Right atrium auricular region (tissue), 2 donors: ENCODE data around the gene THUMPD2. TPM values are rescaled to one million over a fixed set of nuclear protein-coding genes. Genes with fewer than 3 reads are reported as not detected.

Experiments used
- DNase-seq: peaks from one replicate; pipeline ENCODE4 v3.0.0-alpha.2; 2019; ENCODE audit warnings: low spot score
- H3K27ac ChIP-seq, 2 donors: fragments of 200-600 bp; sonication (generic); 1 replicate in 1 of 2; 2 replicates in 1 of 2; pipeline ENCODE4 v1.5.1; 2016 to 2019
- H3K27me3 ChIP-seq, 2 donors: fragments of 200-600 bp; sonication (generic); one replicate each; pipeline versions ENCODE4 v1.5.1 to v1.6.0; 2017 to 2019
- H3K36me3 ChIP-seq: fragments of 200-600 bp; sonication (generic); one replicate; pipeline ENCODE4 v1.5.1; 2016
- H3K4me1 ChIP-seq, 2 donors: fragments of 200-600 bp; sonication (generic); one replicate each; pipeline versions ENCODE4 v1.5.1 to v1.6.0; 2017 to 2019
- H3K4me3 ChIP-seq, 2 donors: fragments of 200-600 bp; sonication (generic); 1 replicate in 1 of 2; 2 replicates in 1 of 2; pipeline ENCODE4 v1.5.1; 2017 to 2019; ENCODE audit warnings: mild to moderate bottlenecking in 1 of 2, moderate library complexity in 1 of 2
- H3K9me3 ChIP-seq, 2 donors: fragments of 200-600 bp; sonication (generic); one replicate each; pipeline ENCODE4 v1.5.1; 2019
- CTCF ChIP-seq, 2 donors: fragments of 200-600 bp; sonication (generic); IDR thresholded peaks; one replicate each; pipeline ENCODE4 v1.5.1; 2019; ENCODE audit warnings: antibody characterized with exemption in 2 of 2
- total RNA-seq, 2 donors: library from RNA; depleted of rRNA; stranded (reverse); fragments of >200 nt; gene quantifications; one replicate each; pipeline ENCODE4 v1.1.0, GENCODE V29; 2016

The THUMPD2 gene
- total RNA-seq, 2 donors from 2014 or later = 5.9 to 9.4 TPM

GRCh38 chr2:39697454-39697853 lies 81.6 kb downstream of the THUMPD2 start:
- H3K27ac ChIP-seq = peak overlapping the region; percentile 44 to 81
- H3K9me3 ChIP-seq = peaks cover 5 to 30% of the 10 kb centered on the region in 2 donors
- H3K4me3 ChIP-seq = no peak overlapping the region
- no peak for DNase-seq
- no peak for TF ChIP-seq CTCF (IDR thresholded peaks at IDR 0.05)
- H3K4me1 ChIP-seq = peaks cover 0 to 23% of the 10 kb centered on the region in 2 donors
- no peaks in the 10 kb centered on the region for H3K36me3 ChIP-seq
- no peaks in the 10 kb centered on the region for H3K27me3 ChIP-seq

GRCh38 chr2:39696838-39697237 lies 82.2 kb downstream of the THUMPD2 start:
- Histone ChIP-seq H3K27me3 (no peaks in the 10 kb centered on the region), H3K27ac (peak overlapping the region; percentile 44 to 81), H3K9me3 (peaks cover 0 to 24% of the 10 kb centered on the region in 2 donors), H3K4me3 (no peak overlapping the region), H3K4me1 (peaks cover 0 to 23% of the 10 kb centered on the region in 2 donors), H3K36me3 (no peaks in the 10 kb centered on the region)
- DNase-seq = no peak
- TF ChIP-seq CTCF (IDR thresholded peaks at IDR 0.05) = peak; percentile 18 to 71

DNA sequence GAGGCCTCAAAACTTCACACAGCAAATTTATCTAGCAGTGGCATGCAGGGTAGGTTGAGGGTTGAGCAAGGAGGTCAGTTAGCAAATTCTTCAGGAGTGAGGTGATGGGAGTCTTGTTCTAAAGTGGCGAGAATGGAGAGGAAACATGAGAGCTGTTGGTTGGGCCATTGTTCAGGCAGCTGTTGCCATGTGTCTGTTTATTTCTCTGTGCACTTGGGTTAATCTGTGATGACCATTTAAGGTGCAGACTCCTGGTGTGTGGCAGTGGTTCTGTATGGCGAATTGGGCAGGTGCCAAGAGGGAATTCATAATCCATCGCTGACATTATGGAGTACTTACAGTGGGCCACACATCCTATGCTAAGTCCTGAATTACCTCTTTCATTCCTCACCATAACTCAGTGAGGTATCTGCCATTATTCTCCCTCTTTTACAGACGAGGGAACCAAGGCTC lies 82.9 kb downstream of the THUMPD2 start:
- Histone ChIP-seq H3K36me3 (no peaks in the 10 kb centered on the region), H3K4me1 (peaks cover 0 to 23% of the 10 kb centered on the region in 2 donors), H3K27ac (peak overlapping the region; percentile 44 to 81), H3K4me3 (no peak overlapping the region), H3K27me3 (no peaks in the 10 kb centered on the region), H3K9me3 (peaks cover 0 to 21% of the 10 kb centered on the region in 2 donors)
- TF ChIP-seq CTCF (IDR thresholded peaks at IDR 0.05) = no peak
- no peak for DNase-seq

- no peak for TF ChIP-seq CTCF (IDR thresholded peaks at IDR 0.05)
- no peak for DNase-seq
- Histone ChIP-seq H3K36me3 (no peaks in the 10 kb centered on the region), H3K9me3 (peaks cover 0 to 14% of the 10 kb centered on the region in 2 donors), H3K27ac (no peak overlapping the region), H3K4me3 (no peak overlapping the region), H3K4me1 (peaks cover 0 to 23% of the 10 kb centered on the region in 2 donors), H3K27me3 (no peaks in the 10 kb centered on the region)
Observed at GRCh38 chr2:39693245-39693644, 85.8 kb downstream of the THUMPD2 start.

DNA sequence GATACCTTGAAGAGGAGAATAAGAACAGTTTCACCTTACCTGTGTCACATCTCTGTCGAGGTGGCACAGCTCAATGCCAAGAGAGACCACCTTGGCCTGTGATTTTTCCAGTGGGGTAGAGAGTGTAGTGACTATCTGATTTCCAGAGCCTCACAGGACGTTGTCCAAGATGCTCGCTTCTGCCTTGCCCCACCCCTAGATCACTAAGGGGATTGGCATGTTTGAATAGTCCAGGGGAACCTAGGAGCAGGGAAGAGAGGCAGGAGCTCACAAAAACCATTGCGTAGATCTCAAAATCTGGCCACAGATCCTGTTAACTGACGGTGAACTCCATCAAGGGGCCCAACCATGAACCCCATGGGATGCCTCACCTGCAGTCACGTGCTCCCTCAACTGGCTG lies 89.2 kb downstream of the THUMPD2 start:
- Histone ChIP-seq H3K4me3 (no peak overlapping the region), H3K27me3 (no peaks in the 10 kb centered on the region), H3K9me3 (peaks cover 0 to 14% of the 10 kb centered on the region in 2 donors), H3K36me3 (no peaks in the 10 kb centered on the region), H3K27ac (no peak overlapping the region), H3K4me1 (peaks cover 0 to 13% of the 10 kb centered on the region in 2 donors)
- no peak for TF ChIP-seq CTCF (IDR thresholded peaks at IDR 0.05)
- no peak for DNase-seq

DNA sequence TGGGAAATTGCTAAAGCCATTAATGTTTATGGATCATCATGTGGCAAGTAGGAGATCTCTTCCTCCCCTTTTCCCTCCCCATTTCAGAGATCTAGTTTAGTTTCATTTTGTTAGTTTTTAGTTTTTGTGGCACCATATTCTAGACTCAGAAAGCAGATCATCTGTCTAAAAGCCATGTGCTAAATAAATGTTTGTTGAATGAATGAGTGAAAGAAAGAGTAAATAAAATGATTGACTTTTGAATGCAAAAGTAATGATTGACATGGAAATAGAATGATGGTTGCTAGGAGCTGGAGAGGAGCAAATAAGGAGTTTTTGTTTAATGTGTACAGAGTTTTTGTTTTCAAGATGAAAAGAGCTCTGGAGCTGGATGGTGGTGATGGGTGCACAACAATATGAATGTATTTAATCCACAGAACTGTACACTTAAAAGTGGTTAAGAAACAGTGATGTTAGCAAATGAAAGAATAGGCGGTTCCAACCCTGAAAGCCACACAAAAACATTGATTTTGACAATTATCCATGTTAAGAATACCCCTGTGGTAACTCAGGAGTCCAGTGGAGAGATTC lies 89.7 kb downstream of the THUMPD2 start:
- no peak for TF ChIP-seq CTCF (IDR thresholded peaks at IDR 0.05)
- no peak for DNase-seq
- H3K27ac ChIP-seq = no peak overlapping the region
- H3K4me1 ChIP-seq = peaks cover 0 to 13% of the 10 kb centered on the region in 2 donors
- H3K4me3 ChIP-seq = no peak overlapping the region
- H3K36me3 ChIP-seq = no peaks in the 10 kb centered on the region
- H3K27me3 ChIP-seq = no peaks in the 10 kb centered on the region
- H3K9me3 ChIP-seq = peaks cover 0 to 14% of the 10 kb centered on the region in 2 donors
